22Rv1 (cell line): ENCODE measurements around the gene PRTFDC1.

Experiments used
- CTCF ChIP-seq: fragments of 450-650 bp; IDR thresholded peaks from 2 replicates; pipeline ENCODE4 v1.5.1; 2017; ENCODE audit warnings: mild to moderate bottlenecking
- ZFX ChIP-seq: fragments of 450-650 bp; IDR thresholded peaks from 2 replicates; pipeline ENCODE4 v1.6.1; 2017; ENCODE audit warnings: antibody characterized with exemption, borderline replicate concordance

- TF ChIP-seq CTCF = no peak
- TF ChIP-seq ZFX = no peak
These were observed 38.9 kb upstream of the PRTFDC1 start for GRCh38 chr10:24991298-24991697.
